Keratinocyte (primary cell): ENCODE data around the gene PTPN20. TPM values are rescaled to one million over a fixed set of nuclear protein-coding genes. Genes with fewer than 3 reads are reported as not detected.

Source experiments
- DNase-seq: peaks from one replicate; pipeline ENCODE4 v3.0.0-alpha.2; 2011; ENCODE audit warnings: low read depth, missing footprints, low spot score
- FAIRE-seq: peaks from 2 replicates; lab custom pipeline; 2011; peaks lifted over from hg19 to GRCh38; lab: Jason Lieb, UNC
- H2AFZ ChIP-seq: 2 replicates; pipeline ENCODE4 v1.6.0; 2012; ENCODE audit warnings: low read length, control low read depth, inconsistent platforms; ENCODE audit not compliant: control insufficient read depth
- H3K27ac ChIP-seq: 2 replicates; pipeline ENCODE4 v1.5.1; 2011; ENCODE audit warnings: low read length; ENCODE audit not compliant: control insufficient read depth, insufficient read depth
- H3K27me3 ChIP-seq: 3 replicates; pipeline ENCODE4 v1.6.0; 2011; ENCODE audit warnings: low read length; ENCODE audit not compliant: control insufficient read depth, insufficient read depth; ENCODE audit errors: extremely low read depth
- H3K36me3 ChIP-seq, 2 experiments: 2 replicates in 1 of 2; 3 replicates in 1 of 2; pipeline ENCODE4 v1.5.1; 2011; ENCODE audit warnings: low read length in 2 of 2, mild to moderate bottlenecking in 1 of 2; ENCODE audit not compliant: control insufficient read depth in 2 of 2, insufficient read depth in 2 of 2; ENCODE audit errors: extremely low read depth in 1 of 2
- H3K4me1 ChIP-seq: 3 replicates; pipeline ENCODE4 v1.5.1; 2011; ENCODE audit warnings: low read length; ENCODE audit not compliant: control insufficient read depth, insufficient read depth; ENCODE audit errors: extremely low read depth
- H3K4me2 ChIP-seq: 3 replicates; pipeline ENCODE4 v1.6.0; 2011; ENCODE audit warnings: low read depth, low read length; ENCODE audit not compliant: control insufficient read depth, insufficient read depth; ENCODE audit errors: extremely low read depth
- H3K4me3 ChIP-seq, 3 experiments: fragments of 200-600 bp in 1 of 3; sonication (generic) in 1 of 3; 2 replicates in 2 of 3; 3 replicates in 1 of 3; pipeline ENCODE4 v1.5.1; 2011 to 2016; ENCODE audit warnings: low read length in 3 of 3, mild to moderate bottlenecking in 3 of 3, control low read depth in 2 of 3, inconsistent platforms in 1 of 3, low read depth in 1 of 3, mixed read lengths in 1 of 3, mixed run types in 1 of 3, moderate library complexity in 1 of 3; ENCODE audit not compliant: control insufficient read depth in 2 of 3, insufficient read depth in 2 of 3; ENCODE audit errors: extremely low read depth in 1 of 3
- H3K79me2 ChIP-seq: 2 replicates; pipeline ENCODE4 v1.6.0; 2012; ENCODE audit warnings: low read length; ENCODE audit not compliant: control insufficient read depth, insufficient read depth
- H3K9ac ChIP-seq: 3 replicates; pipeline ENCODE4 v1.6.0; 2011; ENCODE audit warnings: low read length; ENCODE audit not compliant: control insufficient read depth, insufficient read depth; ENCODE audit errors: extremely low read depth
- H3K9me1 ChIP-seq: 3 replicates; pipeline ENCODE4 v1.6.0; 2011; ENCODE audit warnings: low read length; ENCODE audit not compliant: control insufficient read depth, insufficient read depth; ENCODE audit errors: extremely low read depth
- H3K9me3 ChIP-seq: 2 replicates; pipeline ENCODE4 v1.5.1; 2012; ENCODE audit warnings: low read depth, low read length; ENCODE audit not compliant: control insufficient read depth
- H4K20me1 ChIP-seq: 3 replicates; pipeline ENCODE4 v1.6.0; 2011; ENCODE audit warnings: low read length; ENCODE audit not compliant: control insufficient read depth, insufficient read depth; ENCODE audit errors: extremely low read depth
- CTCF ChIP-seq, 3 experiments: IDR thresholded peaks in 1 of 3; conservative IDR thresholded peaks in 1 of 3; optimal IDR thresholded peaks in 1 of 3; 2 replicates in 2 of 3; 3 replicates in 1 of 3; pipeline versions ENCODE3 to v1.5.1; 2011; ENCODE audit warnings: low read length in 3 of 3, mild to moderate bottlenecking in 3 of 3, moderate library complexity in 2 of 3, control low read depth in 1 of 3, inconsistent platforms in 1 of 3; ENCODE audit not compliant: insufficient read depth in 2 of 3; ENCODE audit errors: extremely low read depth in 1 of 3
- EZH2 ChIP-seq: IDR thresholded peaks from one replicate; pipeline ENCODE4 v1.6.1; 2012; ENCODE audit warnings: inconsistent platforms, mild to moderate bottlenecking, low read length, moderate library complexity
- dilution Hi-C: fragments of 300-500 bp; cut with MboI; formaldehyde crosslinking; loops from one replicate; pipeline ENCODE4 v1.7.0; 2020; ENCODE audit warnings: low sequenced_read_pairs; ENCODE audit not compliant: extremely low pct_ligation_motif_present
- polyA plus RNA-seq, 5 experiments: library from polyadenylated mRNA; depleted of rRNA in 3 of 5; stranded (reverse) in 3 of 5; stranded (forward) in 1 of 5; unstranded in 1 of 5; fragments of >200 nt; gene quantifications; 1 replicate in 1 of 5; 2 replicates in 3 of 5; 3 replicates in 1 of 5; pipeline versions ENCODE4 v1.2.1 to v1.2.3, GENCODE V29; 2011 to 2012; ENCODE audit warnings: missing spikeins in 2 of 5, low read depth in 1 of 5, low replicate concordance in 1 of 5

PTPN20 gene
- polyA plus RNA-seq, 1 donor (not counting 4 experiments of a cell fraction or from before 2014, with no cell fraction given) = 7.3 TPM

- FAIRE-seq = no peak
- no peaks in the 10 kb centered on the region for H3K4me1 ChIP-seq
- H3K9me3 ChIP-seq = no peaks in the 10 kb centered on the region
- no peak overlapping the region for H3K4me2 ChIP-seq
- dilution Hi-C loops = no loop called here
- H4K20me1 ChIP-seq = no peaks in the 10 kb centered on the region
- no peak overlapping the region for H2AFZ ChIP-seq
- H3K9me1 ChIP-seq = no peaks in the 10 kb centered on the region
- DNase-seq = no peak
- H3K9ac ChIP-seq = no peak overlapping the region
- H3K27ac ChIP-seq = no peak overlapping the region
- H3K4me3 ChIP-seq = no peak overlapping the region
- H3K36me3 ChIP-seq = no peaks in the 10 kb centered on the region
- no peaks in the 10 kb centered on the region for H3K79me2 ChIP-seq
- no peak for TF ChIP-seq CTCF (optimal IDR thresholded peaks at IDR 0.05 in 1 of 3, IDR thresholded peaks at IDR 0.05 in 1 of 3, conservative IDR thresholded peaks at IDR 0.05 in 1 of 3; ENCODE audit: extremely low read depth in 1 of 3, insufficient read depth in 2 of 3, low read length in 3 of 3)
- no peak for TF ChIP-seq EZH2
- H3K27me3 ChIP-seq = peaks cover 13% of the 10 kb centered on the region
Observed at GRCh38 chr10:47035171-47035818, 124.1 kb downstream of the PTPN20 start.

GRCh38 chr10:47035819-47036337 lies 124.7 kb downstream of the PTPN20 start:
- Histone ChIP-seq H3K27ac (no peak overlapping the region), H3K9me3 (no peaks in the 10 kb centered on the region), H3K4me2 (no peak overlapping the region), H3K36me3 (no peaks in the 10 kb centered on the region), H2AFZ (no peak overlapping the region), H3K9me1 (no peaks in the 10 kb centered on the region), H4K20me1 (no peaks in the 10 kb centered on the region), H3K27me3 (peaks cover 13% of the 10 kb centered on the region), H3K9ac (no peak overlapping the region), H3K4me3 (no peak overlapping the region), H3K79me2 (no peaks in the 10 kb centered on the region), H3K4me1 (no peaks in the 10 kb centered on the region)
- dilution Hi-C loops = no loop called here
- TF ChIP-seq EZH2 (no peak), CTCF (optimal IDR thresholded peaks at IDR 0.05 in 1 of 3, IDR thresholded peaks at IDR 0.05 in 1 of 3, conservative IDR thresholded peaks at IDR 0.05 in 1 of 3; ENCODE audit: extremely low read depth in 1 of 3, insufficient read depth in 2 of 3, low read length in 3 of 3) (no peak)
- FAIRE-seq = no peak
- no peak for DNase-seq
